HG03039 (cell line): ENCODE measurements around the gene BAZ1A.
"Not testable (repeated sequence)": the region's sequence is repeated elsewhere in the genome, so short reads cannot be mapped to it uniquely, and the experiment has no call there.

Experiments used
- ATAC-seq: cut with Tn5 transposase; IDR thresholded peaks from one replicate; pipeline ENCODE4 v1.9.1; 2021; ENCODE audit warnings: mild to moderate bottlenecking, moderate library complexity; ENCODE audit not compliant: unreplicated experiment

BAZ1A gene

DNA sequence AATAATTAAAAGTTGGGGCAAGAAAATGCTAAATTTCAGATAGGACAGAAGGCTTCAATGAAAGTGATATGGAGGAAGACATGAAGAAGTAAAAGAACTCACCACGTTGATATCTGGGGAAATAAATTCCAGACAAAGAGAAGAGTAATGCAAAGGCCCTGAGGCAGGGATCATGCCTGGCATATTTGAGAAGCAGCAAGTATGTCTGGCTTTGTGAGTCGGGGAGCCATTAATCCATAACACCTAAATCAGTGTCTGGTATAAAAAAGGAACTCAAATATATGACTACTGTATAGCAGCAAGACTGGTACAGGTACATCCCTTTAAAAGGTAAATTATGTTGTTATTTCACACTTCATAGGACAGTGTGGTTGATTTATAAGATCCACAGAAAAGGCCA, 16.4 kb downstream of the BAZ1A start:
- ATAC-seq, result no peak

DNA sequence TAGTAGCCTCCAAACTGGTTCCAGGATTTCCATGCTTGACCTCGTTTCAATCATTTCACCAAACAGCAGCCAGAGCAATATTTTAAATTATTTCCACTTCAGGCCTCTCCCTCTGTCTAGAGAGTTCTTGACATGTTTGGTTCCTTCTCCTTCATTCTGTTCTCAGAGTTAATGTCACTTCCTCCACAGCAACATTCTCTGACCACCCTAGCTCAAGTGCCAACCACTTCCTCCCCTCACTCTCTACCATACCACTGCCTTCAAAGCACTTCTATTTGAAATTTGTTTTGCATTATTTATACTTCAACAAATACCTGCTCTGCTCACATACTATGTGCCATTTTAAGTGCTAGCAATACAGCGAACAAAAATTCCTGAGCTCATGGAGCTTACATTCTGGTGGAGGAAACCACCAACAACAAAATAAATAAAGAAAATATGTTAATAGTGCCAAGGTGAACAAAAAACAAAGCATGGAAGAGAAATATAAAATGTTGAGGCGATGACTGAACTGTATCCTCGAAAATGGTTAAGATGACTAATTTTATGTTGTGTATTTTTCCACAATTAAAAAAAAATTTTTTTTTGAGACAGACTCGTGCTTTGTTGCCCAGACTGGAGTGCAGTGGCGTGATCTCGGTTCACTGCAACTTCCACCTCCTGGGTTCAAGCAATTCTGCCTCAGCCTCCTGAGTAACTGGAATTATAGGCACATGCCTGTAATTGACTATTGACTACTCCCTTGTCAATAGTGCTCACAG, 17.3 kb downstream of the BAZ1A start:
- no peak for ATAC-seq

DNA sequence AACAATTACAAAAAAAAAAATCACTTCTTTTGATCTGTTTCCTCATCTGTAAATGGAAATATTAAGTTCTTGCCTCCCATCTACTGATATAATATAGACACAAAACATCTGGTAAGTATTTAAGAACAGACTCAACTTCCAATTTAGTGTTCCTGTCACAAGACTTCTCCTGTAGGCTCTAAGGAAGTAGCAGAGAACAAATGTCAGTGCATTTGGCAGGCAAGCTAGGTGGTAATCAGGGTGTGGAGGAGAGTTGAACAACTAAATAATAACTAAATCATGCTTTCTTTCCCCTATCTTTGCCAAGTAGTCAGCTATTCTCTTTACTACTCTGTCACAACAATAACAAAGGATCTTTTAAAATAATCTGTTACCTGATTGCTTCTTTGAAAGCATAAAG, 22.1 kb downstream of the BAZ1A start:
- no peak for ATAC-seq

DNA sequence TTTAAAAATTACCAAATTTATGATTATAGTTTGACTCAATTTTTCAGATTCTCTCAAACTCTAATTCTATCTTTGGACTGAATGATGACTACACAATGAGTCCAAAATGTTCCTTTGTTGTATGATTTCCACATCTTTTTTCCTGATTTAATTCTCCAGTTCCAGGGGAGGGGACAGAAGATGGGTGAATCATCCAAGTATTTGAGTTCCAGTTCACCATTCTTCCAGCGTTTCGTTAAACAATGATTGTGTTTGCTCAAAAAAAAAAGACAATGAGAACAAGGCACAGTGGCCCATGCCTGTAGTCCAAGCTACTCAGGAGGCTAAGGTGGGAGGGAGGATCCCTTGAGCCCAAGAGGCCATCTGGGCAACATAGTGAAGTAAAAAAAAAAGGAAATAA, 23.8 kb downstream of the BAZ1A start:
- ATAC-seq, result no peak

DNA sequence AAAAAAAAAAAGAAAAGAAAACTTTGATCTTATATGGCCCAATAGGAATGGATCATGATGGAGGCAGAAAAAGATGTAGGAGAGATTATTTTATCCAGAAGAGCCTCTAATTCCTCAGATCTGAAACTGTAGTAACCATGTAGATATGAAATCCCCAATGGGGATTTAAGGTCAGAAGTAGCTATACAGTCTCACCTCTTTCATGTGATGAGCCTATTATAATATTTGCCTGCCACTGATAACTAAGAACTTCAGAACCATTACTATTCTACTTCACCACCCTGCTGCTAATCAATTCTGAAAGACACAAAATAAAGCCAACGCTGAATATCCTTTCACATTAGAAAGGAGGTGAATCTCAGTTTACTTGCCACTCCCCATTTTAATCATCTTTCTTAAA, 29.3 kb downstream of the BAZ1A start:
- no peak for ATAC-seq

DNA sequence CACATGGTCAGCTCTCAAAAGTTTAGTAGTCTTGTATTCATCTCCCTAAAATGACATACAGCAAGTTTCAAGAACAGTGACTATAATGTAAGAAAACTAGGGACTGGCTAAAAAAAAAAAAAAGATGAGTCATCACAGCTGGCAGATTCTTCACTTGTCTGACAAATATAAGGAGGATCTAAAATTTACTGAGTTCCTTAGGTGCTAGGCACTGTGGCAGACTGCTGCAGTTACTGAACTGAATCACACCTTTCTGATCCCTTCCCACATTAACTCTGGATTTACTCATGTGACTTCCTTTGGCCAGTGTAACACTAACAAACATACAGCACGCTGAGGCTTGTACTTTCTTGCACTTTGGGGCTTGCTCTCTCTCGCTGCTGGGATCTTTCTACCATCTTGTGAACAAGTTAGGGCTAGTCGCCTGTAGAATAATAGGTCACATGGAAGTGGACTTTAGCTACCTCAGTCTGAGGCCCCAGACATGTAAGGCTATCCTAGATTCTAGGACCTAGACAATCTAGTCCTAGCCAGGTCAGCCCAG, 32.1 kb downstream of the BAZ1A start:
- no peak for ATAC-seq

DNA sequence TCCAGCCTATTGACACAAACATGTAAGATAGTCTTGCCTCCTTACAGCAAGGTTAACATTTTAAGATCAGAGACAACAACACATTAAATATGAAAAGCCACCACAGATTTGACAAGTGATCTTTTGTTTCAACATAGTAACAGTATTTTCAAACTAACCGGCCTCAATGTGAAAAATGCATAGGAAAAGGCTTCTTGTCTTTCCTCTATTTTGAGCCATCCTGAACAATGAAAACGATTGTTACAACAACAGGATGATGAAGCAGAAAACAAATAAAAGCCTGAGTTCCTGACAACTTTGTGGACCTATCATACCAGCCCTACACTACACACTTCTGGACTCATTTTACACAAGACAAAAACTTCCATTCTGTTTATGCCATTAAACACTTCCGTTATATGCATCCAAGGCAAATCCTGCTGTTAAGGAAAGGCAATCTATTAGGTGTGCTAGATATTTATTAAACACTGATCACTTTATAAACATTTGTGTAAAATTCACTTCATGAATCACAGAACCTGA, 37.3 kb downstream of the BAZ1A start:
- ATAC-seq, result no peak

DNA sequence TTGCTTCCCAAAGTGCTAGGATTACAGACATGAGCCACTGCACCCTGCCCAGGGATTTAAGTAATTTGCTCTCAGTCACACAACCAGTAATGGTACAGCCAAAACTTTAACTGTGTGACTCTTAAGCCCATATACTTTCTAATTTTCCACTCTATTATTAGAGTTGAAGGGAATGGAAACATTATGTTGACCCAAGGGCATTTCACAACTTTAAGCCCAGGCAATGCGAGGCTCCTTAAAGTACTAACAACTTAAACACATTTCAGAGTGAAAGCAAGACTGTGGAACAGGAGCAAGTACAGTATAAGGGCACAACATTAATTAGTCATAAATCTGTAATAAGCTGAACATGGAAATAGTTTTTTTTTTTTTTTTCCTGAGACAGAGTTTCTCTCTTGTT, 39.8 kb downstream of the BAZ1A start:
- ATAC-seq, result no peak

DNA sequence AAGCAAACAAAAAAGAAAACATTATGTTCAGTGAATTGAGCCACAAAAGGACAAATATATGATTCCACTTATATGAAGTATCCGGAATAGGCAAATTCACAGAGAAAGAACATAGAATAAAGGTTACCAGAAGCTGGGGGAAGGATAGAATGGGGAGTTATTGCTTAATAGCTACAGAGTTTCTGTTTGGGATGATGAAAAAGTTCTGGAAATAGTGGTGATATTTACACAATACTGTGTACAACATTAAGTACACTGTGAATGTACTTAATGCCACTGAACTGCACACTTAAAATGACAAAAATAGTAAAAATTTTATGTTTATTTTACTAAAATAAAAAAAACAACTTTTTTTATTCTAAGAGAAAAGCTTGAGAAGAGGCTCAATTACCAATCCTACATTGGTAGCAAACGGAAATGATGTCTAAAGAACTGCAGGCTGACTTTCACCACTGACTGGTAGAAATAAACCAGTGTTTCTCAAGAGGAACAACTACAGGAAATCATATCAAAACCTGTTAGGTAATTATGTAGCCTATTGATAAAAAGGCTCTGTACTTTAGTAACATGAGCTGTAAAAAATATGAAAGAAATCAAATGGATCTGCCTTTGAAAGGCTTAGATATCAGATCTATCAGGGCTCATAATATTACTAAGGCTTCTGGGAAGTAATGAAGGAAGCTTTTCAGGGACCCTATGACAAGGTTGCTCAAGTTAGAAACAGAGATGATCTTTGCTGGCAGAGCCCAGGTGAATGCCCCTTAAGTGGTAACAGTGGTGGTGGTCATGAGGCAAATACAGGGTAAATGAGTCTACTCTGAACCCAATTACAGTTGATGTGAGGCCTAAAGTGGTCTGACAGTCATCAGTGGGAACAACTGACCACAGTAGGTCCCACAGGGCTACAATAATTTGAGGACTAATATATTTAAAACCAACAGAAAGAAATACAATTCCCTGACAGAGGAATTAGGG, 41.3 kb downstream of the BAZ1A start:
- no peak for ATAC-seq

DNA sequence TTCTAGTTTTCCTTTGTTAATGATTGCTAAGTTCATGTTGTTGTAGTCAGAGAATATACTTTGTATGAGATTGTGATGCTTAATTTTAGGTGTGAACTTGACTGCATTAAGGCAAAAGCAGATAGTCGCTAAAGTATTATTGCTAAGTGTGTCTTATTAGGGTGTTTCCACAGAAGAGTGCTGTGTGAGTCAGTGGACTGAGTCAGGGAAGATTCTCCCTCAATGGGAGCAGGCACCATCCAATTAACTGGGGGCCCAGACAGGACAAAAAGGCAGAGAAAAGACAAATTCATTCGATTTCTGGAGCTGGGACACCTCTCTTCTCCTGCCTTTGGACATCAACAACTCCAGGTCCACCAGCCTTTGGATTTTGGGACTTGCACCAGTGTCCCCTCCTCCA, 48.5 kb downstream of the BAZ1A start:
- no peak for ATAC-seq

DNA sequence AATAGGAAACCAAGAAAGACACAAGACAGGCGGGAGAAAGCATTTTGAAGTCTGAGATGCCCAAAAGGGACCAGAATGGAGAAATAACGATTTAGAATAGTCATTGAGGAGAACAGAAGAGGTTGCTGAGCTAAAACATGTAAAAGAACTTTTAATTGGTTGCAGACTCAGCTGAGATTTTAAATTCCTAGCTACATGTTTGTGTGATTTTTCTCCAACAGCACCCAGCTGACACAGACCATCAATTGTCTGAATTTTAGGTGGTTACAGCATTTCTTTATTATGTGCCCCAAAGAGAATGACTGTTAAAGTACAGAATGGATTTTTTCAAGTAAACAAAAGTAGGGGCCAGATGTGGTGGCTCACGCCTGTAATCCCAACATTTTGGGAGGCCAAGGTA, 50.3 kb downstream of the BAZ1A start:
- no peak for ATAC-seq

DNA sequence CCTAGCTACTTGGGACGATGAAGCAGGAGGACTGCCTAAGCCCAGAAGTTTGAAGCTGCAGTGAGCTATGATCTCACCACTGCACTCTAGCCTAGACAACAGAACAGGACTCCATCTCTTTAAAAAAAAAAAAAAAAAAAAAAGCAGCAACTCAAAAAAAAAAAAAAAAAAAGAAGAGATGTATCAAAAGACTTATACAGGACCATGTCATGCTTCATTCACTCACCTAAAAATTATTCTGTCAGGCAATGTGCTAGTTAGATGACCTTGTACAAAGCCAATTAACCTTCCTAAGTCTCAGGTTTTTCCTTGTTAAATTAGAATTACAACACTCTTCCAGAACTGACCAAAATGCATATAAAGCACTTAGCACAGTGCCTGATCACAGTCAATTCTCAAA, 50.9 kb downstream of the BAZ1A start:
- ATAC-seq, result no peak

DNA sequence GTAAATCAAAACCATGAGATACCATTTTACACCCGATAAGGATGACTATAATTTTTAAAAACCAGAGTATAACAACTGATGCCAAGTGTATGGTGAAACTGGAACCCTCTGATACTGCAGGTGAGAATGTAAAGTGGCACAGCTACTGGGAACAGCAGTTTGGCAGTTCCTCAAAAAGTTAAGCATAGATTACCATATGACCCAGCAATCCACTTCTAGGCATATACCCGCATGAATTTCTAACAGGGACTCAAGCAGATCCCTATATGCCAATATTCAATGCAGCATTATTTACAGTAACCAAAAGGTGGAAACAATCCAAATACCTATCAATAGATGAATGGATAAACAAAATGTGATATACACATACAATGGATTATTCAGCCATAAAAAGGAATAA, 57.4 kb downstream of the BAZ1A start:
- no peak for ATAC-seq

DNA sequence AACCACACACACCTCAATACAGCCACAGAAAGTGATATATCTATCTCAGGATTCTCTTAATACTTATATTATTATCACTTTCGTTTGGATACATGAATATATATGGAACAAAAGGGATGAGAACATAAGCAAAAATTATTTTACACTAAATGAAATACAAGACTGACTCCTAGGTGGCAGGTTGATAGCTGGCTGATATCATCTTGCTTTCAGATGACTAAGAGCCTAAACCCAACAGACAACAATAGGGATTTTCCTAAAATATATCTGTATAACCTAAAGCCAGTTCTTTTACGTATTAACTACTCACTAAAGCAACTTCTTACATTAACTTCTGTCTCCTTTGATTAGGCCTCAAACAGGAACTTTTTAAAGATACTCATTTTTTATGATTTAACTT, 65.1 kb downstream of the BAZ1A start:
- ATAC-seq, result no peak

DNA sequence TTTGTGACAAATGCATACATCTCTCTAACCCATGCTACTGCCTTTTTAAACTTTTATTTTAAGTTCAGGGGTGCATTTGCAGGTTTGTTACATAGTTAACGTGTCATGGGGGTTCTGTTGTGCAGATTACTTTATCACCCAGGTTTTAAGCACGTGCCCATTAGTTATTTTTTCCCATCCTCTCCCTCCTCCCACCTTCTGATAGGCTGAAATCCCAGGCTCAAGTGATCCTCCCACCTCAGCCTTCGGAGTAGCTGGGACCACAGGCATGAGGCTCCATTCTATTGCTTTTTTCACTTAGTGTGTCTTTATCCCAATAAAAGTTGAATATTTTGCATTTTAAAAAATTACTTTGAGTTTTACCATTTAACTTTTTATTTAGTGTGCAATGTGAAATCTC, 68.9 kb downstream of the BAZ1A start:
- no peak for ATAC-seq

DNA sequence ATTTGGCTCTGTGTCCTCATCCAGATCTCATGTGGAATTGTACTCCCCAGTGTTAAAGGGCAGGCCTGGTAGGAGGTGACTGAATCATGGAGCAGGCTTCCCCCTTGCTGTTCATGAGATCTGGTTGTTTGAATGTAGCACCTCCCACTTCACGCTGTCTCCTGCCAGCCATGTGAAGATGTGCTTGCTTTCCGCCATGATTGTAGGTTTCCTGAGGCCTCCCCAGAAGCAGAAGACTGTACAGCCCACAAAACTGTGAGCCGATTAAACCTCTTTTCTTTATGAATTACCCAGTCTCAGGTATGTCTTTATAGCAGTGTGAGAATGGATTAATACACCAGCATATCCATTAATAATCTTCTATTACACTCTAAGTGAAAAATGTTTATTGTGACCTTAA, 70.2 kb downstream of the BAZ1A start:
- no peak for ATAC-seq

DNA sequence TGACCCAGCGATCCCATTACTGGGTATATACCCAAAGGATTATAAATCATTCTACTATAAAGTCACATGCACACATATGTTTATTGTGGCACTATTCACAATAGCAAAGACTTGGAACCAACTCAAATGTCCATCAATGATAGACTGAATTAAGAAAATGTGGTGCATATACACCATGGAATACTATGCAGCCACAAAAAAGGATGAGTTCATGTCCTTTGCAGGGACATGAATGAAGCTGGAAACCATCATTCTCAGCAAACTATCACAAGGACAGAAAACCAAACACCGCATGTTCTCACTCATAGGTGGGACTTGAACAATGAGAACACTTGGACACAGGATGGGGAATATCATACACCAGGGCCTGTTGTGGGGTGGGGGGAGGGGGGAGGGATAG, 76.3 kb downstream of the BAZ1A start:
- not testable (repeated sequence) for ATAC-seq

DNA sequence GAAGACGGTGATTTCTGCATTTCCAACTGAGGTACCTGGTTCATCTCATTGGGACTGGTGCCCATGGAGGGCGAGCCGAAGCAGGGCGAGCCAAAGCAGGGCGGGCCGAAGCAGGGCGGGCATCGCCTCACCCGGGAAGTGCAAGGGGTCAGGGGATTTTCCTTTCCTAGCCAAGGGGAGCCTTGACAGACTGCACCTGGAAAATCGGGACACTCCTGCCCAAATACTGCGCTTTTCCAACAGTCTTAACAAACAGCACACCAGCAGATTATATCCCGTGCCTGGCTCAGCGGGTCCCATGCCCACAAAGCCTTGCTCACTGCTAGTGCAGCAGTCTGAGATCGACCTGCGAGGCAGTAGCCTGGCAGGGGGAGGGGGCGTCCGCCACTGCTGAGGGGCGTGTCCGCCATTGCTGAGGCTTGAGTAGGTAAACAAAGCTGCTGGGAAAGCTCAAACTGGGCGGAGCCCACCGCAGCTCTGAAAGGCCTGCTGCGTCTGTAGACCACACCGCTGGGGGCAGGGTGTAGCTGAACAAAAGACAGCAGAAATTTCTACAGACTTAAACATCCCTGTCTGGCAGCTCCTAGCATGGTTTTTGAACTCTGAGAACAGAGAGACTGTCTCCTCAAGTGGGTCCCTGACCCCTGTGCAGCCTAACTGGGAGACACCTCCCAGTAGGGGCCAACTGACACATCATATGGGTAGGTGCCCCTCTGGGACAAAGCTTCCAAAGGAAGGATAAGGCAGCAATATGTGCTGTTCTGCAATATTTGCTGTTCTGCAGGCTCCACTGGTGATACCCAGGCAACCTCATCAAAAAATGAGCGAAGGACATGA, 77.2 kb downstream of the BAZ1A start:
- no peak for ATAC-seq

DNA sequence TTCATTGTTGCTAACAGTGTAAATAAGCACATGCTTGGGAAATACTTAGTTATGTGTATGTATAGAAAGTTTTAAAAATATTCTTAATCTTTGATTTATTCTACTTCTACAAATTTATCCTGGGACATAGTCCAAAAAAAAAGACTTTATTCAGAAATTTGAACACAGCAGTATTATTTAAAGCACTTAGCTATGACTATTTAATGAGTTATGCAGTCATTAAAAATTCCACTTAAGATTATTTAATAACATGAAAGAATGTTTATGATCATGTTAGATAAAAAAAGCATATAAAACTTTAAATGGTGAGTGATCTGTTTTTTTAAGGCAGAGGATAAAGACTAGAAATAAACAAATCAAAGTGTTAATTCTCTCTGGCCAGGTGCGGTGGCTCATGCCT, 78.3 kb downstream of the BAZ1A start:
- no peak for ATAC-seq

DNA sequence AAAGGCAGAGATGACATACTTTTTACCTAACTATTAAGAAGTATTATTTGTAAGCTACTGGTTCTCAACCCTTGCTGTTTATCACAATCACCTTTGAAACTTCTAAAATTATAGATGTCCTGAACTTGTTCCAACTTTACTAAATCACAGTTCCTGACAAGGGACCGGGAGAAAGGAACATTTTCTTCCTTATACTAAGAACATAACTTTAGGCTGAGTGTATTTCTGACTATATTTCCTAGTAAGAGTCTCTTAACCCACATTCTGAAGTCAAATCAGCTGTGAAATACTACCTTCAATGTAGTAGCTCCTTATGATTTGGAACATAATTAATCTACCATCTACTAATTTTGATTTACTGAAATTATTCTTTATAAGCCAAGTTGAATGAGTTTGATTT, 80.2 kb downstream of the BAZ1A start:
- no peak for ATAC-seq

DNA sequence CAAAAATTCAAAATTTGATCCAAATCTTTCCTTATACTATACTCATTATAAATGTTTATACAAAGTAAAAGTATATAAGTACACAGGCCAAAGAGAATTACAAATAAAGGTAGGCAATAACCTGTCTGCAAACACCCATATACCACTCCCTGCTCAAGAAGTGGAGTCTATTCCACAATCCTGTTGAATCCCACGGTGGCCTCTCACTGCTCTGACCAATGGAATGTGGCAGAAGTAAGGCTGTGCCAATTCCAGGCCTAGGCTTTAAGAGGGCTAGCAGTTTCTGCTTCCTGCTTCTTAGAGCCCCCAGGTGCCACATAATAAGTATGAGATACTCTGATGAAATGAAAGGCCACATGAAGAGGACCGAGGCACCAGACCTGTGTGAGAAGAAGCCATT, 80.9 kb downstream of the BAZ1A start:
- ATAC-seq, result no peak
